Measurements from ENCODE around the gene NRCAM.
A peak's percentile ranks its signal among the peaks of the same experiment; 100 is the strongest.

DNA sequence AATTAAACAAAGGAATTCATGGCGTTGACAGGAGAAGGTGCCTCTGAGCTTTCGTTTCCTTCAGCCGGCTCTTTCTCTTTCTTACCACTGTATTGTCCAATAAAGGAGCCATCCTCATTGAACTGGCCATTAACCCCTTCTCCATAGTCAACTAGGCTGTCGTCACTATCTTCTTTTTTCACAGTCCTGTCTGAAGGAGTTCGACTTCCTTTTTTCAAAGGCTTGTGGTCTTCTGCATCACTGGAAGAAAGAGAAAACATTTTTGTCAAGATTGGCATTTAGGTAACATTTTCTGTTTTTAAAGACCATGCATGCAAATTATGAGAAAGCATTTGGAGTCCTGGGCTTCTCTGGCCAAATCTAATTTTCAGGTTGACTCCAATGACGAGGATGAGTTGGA, 306.3 kb downstream of the NRCAM start:
- TF ChIP-seq POLR2AphosphoS5 (IDR thresholded peaks at IDR 0.05; ENCODE audit: low read depth, low read length) (no peak), POLR2A (IDR thresholded peaks at IDR 0.05; ENCODE audit: low read depth, low read length) (no peak), TAF1 (IDR thresholded peaks at IDR 0.05; ENCODE audit: low read depth, low read length) (no peak), SPI1 (IDR thresholded peaks at IDR 0.05; ENCODE audit: low read depth, low read length) (0 out of 2 replicates have a peak, but pooled peaks have one; percentile 14)

Measured in GM12891 (cell line).